ENCODE data around the gene GOLM1. TPM values are rescaled to one million over a fixed set of nuclear protein-coding genes. Genes with fewer than 3 reads are reported as not detected.

Gene GOLM1
- total and polyA plus RNA-seq, 2 of the 13 experiments (the other 11 are each of a cell fraction or from before 2014, with no cell fraction given): 0.20 to 0.30 TPM

DNA sequence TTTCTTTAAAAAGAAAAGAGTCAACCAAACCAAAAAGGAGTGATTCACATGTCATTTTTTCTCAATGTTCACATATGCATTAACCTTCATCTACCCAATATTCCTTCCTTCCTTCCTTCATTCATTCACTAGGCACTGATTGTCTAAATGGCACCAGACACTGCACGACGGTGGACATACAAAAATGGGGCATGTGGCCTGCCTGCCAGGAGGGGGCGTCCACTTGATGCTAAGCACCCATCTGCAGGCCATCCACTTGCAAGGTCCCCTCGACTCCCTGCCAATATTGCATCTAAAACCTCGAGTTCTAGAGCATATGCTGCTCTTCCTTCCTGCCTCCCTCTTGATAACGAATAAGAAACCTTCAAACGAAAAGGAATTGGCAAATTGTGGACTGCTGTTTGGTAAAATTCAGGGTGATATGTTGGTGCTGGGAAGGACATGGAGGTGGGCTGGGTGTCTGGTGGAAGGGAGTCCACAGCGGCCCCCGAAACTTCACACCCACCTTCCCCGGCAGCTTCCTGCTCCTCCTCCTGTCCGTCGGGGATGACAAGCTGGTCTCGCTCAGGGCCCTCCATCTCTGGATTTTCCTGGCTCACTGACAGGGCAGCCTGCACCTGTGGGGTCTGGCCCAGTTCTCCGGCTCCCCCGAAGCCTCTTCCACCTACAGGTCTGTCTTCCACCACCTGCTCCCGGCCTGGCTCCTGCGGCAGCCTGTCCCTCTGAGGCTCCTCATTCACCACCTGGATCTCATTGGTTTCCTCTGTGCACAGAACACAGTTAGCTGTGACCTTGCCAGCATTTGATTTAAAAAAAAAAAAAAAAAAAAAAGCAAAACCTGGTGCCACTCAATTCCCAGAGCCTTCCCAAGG is 64.3 kb downstream of the GOLM1 start (continued):
- TF ChIP-seq FOXP1 (IDR thresholded peaks at IDR 0.05) (no peak), FOXP1 (CRISPR knock-in tag; IDR thresholded peaks at IDR 0.05) (no peak), KDM4B (CRISPR knock-in tag; IDR thresholded peaks at IDR 0.05) (no peak), ZFAT (CRISPR knock-in tag; conservative IDR thresholded peaks at IDR 0.05) (no peak), ZNF878 (CRISPR knock-in tag; IDR thresholded peaks at IDR 0.05) (no peak), RAD21 (CRISPR knock-in tag; IDR thresholded peaks at IDR 0.05) (peak; percentile 27; the same call in 1 of the 2 replicates), SMC3 (IDR thresholded peaks at IDR 0.05; ENCODE audit: low read length) (peak; percentile 47; the same call in 1 of the 2 replicates)
- TF ChIP-seq, protein P1, sequence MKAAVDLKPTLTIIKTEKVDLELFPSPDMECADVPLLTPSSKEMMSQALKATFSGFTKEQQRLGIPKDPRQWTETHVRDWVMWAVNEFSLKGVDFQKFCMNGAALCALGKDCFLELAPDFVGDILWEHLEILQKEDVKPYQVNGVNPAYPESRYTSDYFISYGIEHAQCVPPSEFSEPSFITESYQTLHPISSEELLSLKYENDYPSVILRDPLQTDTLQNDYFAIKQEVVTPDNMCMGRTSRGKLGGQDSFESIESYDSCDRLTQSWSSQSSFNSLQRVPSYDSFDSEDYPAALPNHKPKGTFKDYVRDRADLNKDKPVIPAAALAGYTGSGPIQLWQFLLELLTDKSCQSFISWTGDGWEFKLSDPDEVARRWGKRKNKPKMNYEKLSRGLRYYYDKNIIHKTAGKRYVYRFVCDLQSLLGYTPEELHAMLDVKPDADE (CRISPR knock-in tag; IDR thresholded peaks at IDR 0.05): no peak

DNA sequence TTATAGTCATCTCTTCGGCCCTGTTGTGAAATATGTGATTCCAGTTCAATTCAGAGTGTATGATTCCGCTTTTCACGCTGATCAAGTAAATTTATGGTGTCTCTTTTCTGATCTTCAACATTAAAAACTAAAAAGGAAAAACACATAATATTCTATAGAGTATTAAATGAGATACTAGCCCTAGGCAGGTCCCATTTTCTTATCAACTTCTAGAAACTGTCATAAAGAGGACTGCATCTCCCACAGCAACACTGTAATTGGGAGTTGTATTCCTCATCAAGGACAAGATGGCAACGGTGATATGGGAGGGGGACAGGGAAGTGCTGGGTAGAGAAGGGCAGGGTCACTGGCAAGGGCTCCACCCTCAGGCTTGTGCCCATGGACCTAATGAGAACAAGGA is 71.6 kb downstream of the GOLM1 start:
- ChIA-PET CTCF (ENCODE audit: low intra/inter-chr PET ratio, low total read pairs) (no interaction called here), POLR2A (no interaction called here)
- Histone ChIP-seq H3K4me2 (ENCODE audit: low read depth, low read length) (no peak overlapping the region), H3K79me2 (ENCODE audit: insufficient read depth, low read length) (no peaks in the 10 kb centered on the region), H3K9me3 (ENCODE audit: low read length) (no peaks in the 10 kb centered on the region), H3K27me3 (ENCODE audit: control insufficient read depth in 1 of 2, insufficient read depth in 2 of 2, low read length in 2 of 2) (no peaks in the 10 kb centered on the region), H3K27ac (ENCODE audit: extremely low read length, insufficient read depth, low read length) (no peak overlapping the region), H3K9ac (ENCODE audit: insufficient read depth, low read depth, low read length) (no peak overlapping the region), H2AFZ (ENCODE audit: low read length) (no peak overlapping the region), H4K20me1 (ENCODE audit: insufficient read depth, low read length) (no peaks in the 10 kb centered on the region), H3K4me1 (ENCODE audit: insufficient read depth, low read length) (no peaks in the 10 kb centered on the region), H3K36me3 (replicated peaks in 1 of 2; ENCODE audit: control insufficient read depth in 1 of 2, insufficient read depth in 2 of 2, low read length in 2 of 2) (peaks cover 7 to 42% of the 10 kb centered on the region in 2 experiments; a peak in 4 of 5 replicates), H3K4me3 (replicated peaks in 1 of 3; ENCODE audit: insufficient read depth in 1 of 3, low read depth in 2 of 3, low read length in 3 of 3) (no peak overlapping the region)
- intact Hi-C loops (cut with micrococcal nuclease; ENCODE audit: unreplicated experiment) (no loop called here), in situ Hi-C loops (cut with HindIII; ENCODE audit: extremely low pct_ligation_motif_present, low pct_unique_long_range_greater_than_20kb) (no loop called here)
- no peak; the same call in 2 of the 3 replicates for ATAC-seq
- no peak for DNase-seq (ENCODE audit: low spot score)
- no peak for FAIRE-seq
- WGBS (ENCODE audit: low lambda C conversion rate): 96% methylated on average over 4 of the region's 4 CpGs
- no TSS peak for BruUV-seq (replicated peaks)
- TF ChIP-seq SRY (CRISPR knock-in tag; IDR thresholded peaks at IDR 0.05) (no peak), HOXA9 (CRISPR knock-in tag; IDR thresholded peaks at IDR 0.05; ENCODE audit: borderline replicate concordance) (no peak), MBNL3 (CRISPR knock-in tag; conservative IDR thresholded peaks at IDR 0.05) (no peak), KLF16 (CRISPR knock-in tag; IDR thresholded peaks at IDR 0.05) (no peak), MTA1 (CRISPR knock-in tag; IDR thresholded peaks at IDR 0.05; ENCODE audit: borderline replicate concordance) (no peak)
- TF ChIP-seq, protein P2, sequence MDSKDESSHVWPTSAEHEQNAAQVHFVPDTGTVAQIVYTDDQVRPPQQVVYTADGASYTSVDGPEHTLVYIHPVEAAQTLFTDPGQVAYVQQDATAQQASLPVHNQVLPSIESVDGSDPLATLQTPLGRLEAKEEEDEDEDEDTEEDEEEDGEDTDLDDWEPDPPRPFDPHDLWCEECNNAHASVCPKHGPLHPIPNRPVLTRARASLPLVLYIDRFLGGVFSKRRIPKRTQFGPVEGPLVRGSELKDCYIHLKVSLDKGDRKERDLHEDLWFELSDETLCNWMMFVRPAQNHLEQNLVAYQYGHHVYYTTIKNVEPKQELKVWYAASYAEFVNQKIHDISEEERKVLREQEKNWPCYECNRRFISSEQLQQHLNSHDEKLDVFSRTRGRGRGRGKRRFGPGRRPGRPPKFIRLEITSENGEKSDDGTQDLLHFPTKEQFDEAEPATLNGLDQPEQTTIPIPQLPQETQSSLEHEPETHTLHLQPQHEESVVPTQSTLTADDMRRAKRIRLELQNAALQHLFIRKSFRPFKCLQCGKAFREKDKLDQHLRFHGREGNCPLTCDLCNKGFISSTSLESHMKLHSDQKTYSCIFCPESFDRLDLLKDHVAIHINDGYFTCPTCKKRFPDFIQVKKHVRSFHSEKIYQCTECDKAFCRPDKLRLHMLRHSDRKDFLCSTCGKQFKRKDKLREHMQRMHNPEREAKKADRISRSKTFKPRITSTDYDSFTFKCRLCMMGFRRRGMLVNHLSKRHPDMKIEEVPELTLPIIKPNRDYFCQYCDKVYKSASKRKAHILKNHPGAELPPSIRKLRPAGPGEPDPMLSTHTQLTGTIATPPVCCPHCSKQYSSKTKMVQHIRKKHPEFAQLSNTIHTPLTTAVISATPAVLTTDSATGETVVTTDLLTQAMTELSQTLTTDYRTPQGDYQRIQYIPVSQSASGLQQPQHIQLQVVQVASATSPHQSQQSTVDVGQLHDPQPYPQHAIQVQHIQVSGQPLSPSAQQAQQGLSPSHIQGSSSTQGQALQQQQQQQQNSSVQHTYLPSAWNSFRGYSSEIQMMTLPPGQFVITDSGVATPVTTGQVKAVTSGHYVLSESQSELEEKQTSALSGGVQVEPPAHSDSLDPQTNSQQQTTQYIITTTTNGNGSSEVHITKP (CRISPR knock-in tag; IDR thresholded peaks at IDR 0.05; ENCODE audit: low read depth): no peak
